Endothelial cell of hepatic sinusoid (primary cell): Measurements from ENCODE around the gene ZNF550.

ENCODE experiments used
- in situ Hi-C: cut with HindIII; loops from 2 replicates; pipeline ENCODE4 v1.10.0; 2017; ENCODE audit warnings: low sequenced_read_pairs

Gene ZNF550

DNA sequence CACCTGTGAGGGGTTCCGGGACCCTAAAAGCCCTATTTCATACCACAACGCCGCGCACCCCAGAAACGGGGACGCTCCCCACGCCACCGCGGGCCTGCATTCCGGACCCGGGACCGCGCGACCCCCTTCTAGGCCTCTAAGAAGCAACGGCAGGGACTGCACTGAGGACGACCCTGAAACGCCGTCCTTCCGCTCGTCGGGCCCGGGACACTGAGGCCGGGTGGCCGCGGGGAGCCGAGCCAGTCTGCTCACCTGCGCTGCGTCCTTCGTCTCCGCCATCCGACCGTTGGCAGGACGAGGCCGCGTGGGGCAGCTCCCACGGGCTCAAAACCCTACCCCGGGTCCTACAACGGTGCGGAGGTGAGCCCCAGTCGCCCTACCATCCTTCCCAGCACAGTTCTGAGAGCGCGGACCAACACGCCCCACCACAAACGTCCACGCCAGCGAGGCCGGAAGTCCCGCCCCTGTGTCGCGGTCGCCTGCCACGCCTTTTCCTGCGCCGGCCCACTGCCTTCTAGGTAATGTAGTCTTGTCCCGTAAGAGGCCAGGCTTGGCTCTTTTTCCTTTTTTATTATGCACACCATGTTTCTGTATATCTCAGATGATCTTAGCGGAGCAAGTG is at the start of gene ZNF550:
Gene ZNF550 (minus strand): TSS at position 460 of the 622 bp plus-strand sequence. CDS start 181 bp downstream, at position 279.
- in situ Hi-C loops: no loop called here

DNA sequence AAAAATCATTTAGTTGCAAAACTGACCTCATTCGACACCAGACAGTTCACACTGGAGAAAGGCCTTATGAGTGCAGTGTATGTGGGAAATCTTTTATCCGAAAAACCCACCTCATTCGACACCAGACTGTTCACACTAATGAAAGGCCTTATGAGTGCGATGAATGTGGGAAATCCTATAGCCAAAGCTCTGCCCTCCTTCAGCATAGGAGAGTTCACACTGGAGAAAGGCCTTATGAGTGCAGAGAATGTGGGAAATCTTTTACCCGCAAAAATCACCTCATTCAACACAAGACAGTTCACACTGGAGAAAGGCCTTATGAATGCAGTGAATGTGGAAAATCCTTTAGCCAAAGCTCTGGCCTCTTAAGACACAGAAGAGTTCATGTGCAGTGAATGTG is 47.3 kb upstream of the ZNF550 start:
- in situ Hi-C loops: no loop called here

DNA sequence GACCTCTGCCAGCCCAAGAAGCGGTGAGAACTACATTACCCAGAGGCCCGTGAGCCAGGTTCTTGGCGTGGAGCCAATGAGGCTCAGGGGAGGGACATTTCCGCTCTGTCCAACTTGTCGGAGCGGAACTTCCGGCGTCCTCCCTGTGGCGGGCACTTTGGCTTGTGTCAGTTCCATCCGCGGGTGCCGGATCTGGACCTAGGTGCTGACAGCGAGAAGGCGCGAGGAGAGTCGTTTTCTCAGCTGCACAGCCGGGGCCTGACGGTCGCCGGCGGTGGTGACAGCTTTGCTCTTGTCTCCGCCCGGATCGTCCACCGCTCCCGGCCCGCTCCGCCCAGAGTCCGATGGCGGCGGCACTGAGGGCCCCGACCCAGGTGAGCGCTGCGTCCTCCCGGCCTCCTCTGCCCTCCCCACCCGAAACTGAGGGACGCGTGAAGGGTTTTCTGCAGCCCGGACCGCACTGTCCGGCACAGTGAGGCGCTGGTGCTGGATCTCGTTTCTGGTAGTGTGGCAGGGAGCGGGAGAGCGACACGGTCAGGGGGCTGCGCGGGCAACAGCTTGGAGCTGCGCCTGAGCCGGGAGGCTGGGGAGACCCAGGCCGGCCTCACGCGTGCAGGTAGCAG is 40.2 kb upstream of the ZNF550 start, which contains the start of gene ZNF530:
Gene ZNF530 (plus strand): TSS at position 125 of the 623 bp plus-strand sequence. CDS start 4,461 bp downstream, outside the sequence.
- in situ Hi-C loops: no loop called here

DNA sequence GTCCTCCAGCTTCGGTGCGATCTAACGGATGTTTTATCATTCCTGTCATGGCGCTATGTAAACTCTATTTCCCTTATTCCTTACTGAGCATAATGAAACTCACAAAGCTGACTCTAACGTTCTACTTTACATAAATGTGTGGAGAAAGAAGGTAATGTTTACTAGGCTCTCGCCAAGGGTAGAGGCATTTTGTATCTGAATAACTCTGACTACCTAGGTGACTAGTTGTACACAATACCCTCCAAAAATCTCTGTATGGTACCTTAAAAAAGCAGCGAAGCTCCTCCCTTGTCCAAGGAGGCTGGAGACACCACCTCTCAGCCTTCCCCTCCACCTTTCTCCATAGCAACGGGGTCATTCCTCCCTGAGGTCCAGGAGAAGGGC is 39.7 kb upstream of the ZNF550 start:
- in situ Hi-C loops: no loop called here

DNA sequence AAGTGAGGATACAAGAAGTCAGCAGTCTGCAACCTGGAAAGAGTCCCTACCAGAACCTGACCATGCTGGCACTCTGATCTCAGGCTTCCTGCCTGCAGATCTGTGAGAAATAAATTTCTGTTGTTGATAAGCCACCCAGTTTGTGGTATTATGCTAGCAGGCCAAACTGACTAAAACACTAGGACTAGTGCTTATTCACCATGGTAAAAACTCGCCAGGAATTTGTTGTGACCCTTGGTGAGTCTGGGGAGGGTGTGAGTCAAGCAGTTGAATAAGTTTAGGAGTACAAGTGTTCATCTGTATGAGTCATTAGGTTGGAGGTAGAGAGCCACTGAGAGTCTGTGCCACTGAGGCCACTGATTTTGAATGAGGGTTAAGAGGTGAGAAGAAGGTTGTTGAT is 27.9 kb upstream of the ZNF550 start:
- in situ Hi-C loops: no loop called here

DNA sequence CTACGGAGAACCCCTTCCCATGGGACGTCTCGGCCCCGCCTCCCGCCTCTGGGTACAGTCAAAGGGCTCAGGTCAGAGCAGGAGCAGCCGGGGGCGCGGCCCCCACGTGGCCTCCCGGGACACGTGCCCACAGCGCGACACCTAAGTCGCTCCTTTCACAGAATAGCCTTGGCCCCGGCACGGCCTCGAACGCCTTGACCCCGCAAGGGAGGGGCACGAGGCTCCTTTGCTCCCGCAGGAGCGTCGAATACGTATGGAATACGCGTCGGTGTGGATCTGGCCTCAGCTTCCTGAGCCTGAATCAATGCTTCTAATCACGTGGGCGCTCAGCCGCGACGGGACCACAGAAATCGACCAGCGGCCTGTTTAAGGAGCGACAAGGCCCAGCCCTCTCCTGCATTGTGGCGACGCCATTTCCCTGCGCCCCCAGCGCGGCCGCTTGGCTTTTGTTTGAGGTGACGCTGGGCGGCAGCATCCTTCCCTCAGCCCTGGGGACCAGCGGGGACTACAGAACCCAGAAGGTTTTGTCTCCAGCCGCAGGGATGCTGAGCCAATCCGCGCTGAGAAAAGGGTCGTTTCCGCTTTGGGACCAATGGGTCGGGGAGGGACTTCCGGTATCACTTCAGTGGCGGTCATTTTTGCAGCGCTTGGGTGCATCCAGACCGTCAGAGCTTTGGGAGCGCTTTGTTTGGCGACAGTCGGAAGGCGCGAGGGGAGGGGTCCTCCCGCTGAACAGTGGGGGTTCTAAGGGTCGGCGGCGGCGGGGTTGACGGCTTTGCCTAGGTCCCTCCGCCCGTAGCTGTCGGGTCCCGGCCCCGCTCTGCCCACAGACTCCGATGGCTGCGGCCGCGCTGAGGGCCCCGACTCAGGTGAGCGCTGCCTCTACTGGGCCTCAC is 24.1 kb upstream of the ZNF550 start, which contains the start of gene ZIK1:
Gene ZIK1 (plus strand): TSS at position 625 of the 896 bp plus-strand sequence. CDS start 212 bp downstream, at position 837.
- in situ Hi-C loops: no loop called here

DNA sequence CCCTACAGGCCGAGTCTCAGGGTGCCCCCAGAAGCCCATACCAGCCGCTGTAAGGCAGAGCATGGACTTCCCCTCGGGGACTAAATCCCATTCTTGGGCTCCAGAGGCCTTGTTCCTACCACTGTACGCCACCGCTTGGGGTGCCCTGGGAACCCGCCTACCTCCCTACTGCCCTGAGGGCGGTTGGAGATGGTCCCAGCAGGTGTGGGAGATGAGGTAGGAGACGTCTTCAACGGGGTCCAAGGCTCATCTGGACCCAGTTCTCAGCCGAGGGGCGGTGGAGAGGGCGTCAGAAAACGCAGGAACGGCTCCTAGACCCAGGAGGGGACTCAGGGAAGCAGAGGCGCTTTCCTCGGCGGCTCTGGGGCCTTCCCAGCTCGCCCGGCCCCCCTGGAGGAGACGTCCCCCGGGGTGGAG is 23.4 kb upstream of the ZNF550 start:
- in situ Hi-C loops: no loop called here

DNA sequence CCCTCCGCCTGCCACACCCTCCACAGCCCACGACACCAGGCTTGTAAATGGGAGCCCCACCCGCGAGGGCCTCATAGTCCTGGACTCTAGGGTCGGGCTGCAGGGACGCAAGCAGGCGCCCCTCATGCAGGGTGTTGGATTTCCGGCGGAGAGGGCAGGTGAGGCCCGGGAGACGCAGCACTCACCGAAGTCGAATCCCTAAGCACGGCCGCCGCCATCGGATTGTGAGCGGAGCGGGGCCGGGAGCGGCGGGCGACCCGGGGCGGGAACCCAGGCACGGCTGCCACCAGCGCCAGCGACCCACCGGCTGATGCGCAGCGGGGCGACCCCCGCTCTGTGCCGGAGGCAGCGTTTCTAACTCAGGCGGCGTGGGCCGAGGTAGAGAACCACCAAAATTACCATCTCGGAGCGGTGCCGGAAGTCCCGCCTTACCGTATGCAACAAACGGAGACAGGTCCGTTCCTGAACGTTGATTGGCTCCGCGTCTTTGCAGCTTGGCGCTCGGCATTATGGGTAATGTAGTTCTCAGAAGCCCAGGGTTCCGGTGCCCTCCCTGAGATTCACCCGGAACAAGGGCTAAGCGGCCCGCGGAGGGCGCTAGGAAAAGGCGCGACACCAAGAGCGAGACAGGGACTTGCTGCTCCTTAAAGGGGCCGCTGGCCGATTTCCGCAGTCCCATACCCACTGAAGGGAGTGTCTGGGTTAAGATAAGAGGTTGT is 19.0 kb upstream of the ZNF550 start, which contains the start of gene ZNF416:
Gene ZNF416 (minus strand): TSS at position 425 of the 719 bp plus-strand sequence. CDS start 207 bp downstream, at position 218.
- in situ Hi-C loops: loop anchor here (10.0 kb wide), 1 partner anchor 346 kb away; no protein-coding TSS in a partner anchor

DNA sequence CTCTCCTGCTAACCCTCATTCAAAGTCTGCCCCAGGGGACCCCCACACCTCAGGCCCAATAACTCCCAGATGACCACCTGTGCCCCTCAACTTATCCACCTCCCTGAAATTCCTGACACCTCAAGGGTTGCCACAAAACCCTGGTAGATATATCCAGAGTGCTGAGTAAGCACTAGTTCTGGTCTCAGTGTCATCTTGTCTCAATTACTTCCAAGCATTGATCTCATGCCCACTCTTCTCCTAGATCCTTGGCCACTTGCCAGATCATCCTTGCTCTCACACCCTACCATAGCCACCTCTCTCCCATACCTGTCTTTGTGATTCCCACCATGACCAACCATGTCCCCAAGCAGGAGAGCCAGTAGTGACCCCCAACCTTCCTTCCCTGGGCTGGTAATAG is 17.0 kb upstream of the ZNF550 start:
- in situ Hi-C loops: loop anchor here (10.0 kb wide), 1 partner anchor 348 kb away; no protein-coding TSS in a partner anchor

DNA sequence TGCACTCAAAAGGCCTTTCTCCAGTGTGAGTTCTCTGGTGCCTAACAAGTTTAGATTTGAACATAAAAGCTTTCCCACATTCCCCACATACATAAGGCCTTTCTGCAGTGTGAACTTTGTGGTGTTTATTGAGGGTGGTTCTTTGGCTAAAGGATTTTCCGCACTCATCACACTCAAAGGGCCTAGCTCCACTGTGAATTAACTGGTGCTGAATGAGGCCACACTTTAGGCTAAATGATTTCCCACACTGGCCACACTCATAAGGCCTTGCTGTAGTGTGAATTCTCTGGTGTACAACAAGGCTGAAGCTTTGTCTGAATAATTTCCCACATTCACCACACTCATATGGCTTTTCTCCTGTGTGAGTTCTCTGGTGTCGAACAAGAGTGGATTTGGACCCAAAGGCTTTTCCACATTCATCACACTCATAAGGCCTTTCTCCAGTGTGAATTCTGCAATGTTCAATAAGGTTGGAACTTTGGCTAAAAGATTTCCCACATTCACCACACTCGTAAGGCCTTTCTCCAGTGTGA is 12.8 kb upstream of the ZNF550 start:
- in situ Hi-C loops: loop anchor here (5.0 to 10.0 kb wide), 2 partner anchors 40 to 352 kb away; no protein-coding TSS in a partner anchor

DNA sequence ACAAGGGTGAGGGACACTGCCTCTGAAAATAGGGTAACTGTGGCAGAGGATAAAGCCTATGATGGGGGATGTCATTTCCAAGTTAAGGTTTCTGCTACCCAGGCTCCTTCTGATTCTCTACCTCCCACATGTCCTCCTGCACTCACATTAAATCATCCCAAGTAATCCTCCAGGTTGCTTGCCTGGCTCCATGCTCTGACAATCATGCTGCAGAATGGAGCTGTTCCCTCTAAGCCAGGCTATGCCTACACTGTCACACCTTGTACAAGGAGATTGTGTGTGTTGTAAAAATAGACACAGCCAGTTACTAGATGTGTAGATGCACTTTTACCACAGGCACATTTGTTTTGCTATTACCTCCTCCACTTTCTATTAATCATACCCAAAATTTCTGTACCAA is 11.0 kb upstream of the ZNF550 start:
- in situ Hi-C loops: loop anchor here (5.0 to 10.0 kb wide), 2 partner anchors 38 to 354 kb away; no protein-coding TSS in a partner anchor

DNA sequence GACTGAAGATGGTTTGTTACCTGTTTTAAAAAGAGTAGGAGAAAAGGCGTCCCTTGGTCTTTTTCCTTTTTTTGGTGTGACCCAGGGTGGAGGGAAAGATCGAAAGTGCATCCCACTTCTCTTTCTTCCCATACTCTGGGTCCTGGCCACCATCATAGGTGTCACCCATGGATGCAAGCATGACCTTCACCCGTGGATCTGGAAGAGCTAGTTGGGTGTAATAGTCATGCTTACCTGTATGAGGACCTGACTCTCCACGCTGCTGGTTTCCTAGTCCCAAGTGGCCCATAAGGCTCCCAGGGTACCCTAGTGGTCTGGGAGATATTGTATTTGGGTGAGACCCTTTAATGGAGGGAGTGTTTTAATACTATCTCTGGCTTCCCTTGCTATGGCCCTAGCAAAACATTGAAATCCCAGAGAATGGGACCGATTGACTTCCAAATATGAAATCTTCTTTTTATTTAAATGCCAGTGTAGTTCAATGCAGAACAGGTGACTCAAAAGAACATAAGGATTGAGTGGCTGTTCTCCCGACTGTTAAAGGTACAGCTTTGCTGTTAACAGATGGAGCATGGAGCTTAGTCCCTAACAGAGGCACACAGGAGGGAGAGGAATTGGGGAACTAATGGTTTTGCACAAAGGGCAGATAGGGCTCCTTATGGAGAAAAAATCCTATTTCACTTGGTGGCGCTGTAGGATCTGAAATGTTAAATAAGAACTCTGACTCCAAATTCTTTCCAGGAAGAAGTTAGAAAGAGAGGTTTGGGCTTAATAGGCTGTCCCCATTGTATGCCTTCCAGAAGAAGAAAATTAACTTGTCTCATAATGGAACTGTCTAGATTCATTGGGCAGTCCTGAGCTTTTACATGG is 7.0 kb upstream of the ZNF550 start:
- in situ Hi-C loops: no loop called here

DNA sequence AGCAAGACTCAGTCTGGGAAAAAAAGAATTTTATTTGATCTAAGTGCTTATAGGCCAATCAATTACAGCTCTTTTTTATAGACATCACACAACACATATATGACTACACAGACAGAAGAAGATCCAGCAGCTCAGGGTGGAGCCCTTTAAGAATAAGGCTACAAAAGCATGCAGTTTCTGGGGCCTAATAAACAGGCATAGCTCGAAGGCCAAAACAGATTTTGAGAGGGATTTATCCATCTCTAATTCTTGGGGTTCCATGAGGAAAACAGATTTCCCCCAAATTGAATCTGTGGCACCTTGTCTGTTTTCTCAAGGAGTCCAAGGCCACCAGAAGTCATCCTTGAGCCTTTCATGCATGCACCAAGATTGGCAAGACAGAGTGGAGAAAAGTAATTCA is 3.9 kb upstream of the ZNF550 start:
- in situ Hi-C loops: no loop called here

DNA sequence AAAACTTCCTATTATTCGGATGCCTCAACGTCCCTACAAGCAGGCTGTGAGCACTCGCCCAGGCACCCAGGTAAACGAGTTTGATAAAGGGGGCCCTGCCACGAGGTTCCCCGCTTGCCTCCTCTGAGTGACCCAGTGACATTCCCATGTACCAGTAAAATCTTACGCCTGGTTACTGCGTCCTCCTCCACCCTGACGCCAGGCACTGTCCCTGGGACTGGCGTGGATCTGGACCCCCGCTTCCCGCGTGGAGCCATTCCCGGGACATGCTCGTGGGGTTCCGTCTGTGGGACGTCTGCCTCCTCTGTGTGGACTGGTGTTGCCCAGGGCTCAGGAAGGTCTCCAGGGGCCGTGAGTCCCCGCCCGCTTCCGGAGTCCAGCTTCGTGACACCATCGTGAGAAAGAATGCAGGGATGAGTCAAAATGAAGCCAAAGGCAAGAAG is 407 bp upstream of the ZNF550 start:
- in situ Hi-C loops: no loop called here

DNA sequence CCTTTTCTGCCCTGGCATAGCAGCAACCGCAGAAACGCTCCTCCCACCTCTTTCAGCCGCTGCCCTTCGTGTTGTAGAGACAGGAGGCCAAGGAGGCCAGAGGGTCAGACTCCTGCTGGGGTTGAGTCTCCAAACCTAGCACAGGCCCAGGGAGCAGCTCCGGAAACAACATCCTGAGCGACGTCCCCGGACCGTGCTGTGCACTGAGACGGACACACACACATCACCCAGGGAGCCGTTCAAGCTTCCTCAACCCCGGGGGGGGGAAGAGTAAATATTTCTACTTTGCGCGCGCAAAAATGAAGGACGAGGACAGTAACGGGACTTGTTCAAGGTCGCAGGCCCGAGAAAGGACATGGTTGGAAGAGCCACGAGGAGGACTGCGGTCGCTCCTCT is 657 bp downstream of the ZNF550 start:
- in situ Hi-C loops: no loop called here

DNA sequence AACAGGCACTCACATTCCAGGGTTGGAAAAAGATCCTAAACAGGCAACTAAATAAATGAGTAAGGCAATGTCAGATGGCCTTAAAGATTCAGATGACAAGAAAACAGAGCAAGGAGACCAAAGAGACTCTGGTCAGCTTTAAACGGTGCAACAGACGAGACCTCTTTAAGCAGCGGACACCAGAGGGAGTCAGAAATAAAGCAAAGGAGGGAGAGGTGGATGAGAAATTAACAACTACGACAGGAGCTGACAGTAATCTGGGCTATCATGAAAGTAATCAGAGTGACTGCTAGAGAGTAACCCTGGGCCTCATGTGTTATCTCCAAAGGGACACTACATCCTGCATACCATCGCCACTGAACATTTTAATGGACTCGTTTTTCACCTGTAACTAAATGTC is 1.1 kb downstream of the ZNF550 start:
- in situ Hi-C loops: no loop called here

DNA sequence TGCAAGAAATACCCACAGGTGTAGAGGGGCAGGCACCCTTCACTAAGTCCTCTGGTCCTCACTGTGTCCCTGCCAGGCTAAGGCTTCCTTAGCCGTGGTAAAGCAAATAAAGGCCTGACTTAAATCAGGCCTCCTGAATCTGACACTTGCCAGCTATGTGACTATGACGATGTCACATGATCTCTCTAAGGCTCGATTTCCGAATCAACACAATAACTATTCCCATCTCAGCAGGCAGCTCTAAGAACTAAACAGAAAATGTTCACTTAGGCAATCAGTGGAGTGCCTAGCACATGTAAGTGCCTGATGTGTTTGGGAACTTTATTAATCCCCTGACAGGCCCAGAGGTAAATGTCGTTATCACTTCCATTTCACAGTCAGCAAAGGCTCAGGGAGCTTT is 2.0 kb downstream of the ZNF550 start:
- in situ Hi-C loops: no loop called here

DNA sequence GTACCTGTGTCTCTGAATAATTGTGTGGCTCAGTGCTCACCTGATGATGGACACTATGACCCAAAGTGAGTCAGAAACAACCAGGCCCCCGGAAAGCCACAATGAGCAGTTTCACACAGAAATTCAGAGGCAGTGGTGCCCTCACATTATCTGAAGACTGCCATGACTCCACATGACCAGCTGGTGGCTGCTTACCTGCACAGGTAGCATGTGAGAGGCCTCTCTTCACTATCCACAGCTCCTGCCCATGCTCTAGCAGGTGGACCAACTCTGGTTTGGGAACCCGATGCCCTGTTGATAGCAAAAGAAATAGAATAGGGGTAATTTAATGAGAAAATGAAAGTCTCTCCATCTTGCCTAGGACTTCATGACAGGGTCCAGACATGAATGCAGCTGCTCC is 7.2 kb downstream of the ZNF550 start:
- in situ Hi-C loops: no loop called here

DNA sequence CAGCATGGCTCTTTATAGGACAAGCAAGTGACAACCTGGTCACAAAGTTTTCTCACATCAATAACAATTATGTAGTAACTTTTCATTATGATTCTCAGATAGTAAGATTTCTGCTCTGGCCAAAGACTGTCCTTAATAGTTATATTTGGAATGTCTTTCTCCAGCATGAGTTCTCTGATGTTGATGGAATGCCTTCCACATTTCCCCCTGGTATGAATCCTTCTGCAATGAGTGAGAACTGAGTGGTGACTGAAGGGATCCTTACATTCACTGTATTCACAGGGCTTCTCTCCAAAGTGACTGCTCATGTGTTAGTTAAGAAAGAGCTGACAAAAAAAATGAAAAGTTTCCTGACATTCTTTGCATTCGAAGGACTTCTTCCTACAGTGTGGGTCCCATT is 13.2 kb downstream of the ZNF550 start:
- in situ Hi-C loops: no loop called here
